Daoy (cell line): ENCODE results near the gene SLC7A11. TPM values are rescaled to one million over a fixed set of nuclear protein-coding genes. Genes with fewer than 3 reads are reported as not detected.
A peak's percentile ranks its signal among the peaks of the same experiment; 100 is the strongest.

ENCODE experiments used
- DNase-seq: peaks from one replicate; pipeline ENCODE4 v3.0.0-alpha.2; 2015; ENCODE audit warnings: low read depth
- total RNA-seq: library from RNA; depleted of rRNA; stranded (reverse); fragments of >200 nt; shearing (Covaris generic); gene quantifications from 2 replicates; pipeline ENCODE4 v1.2.3, GENCODE V29; 2014

SLC7A11 gene
- total RNA-seq, 1 experiment from 2014 or later: 3.0 TPM

- no peak for DNase-seq
Measured at GRCh38 chr4:138209094-138209493, 33.1 kb downstream of the SLC7A11 start.

- no peak for DNase-seq
Measured at GRCh38 chr4:138205531-138206233, 36.5 kb downstream of the SLC7A11 start.

- no peak for DNase-seq
Measured at GRCh38 chr4:138204507-138204906, 37.6 kb downstream of the SLC7A11 start.

GRCh38 chr4:138202686-138203085 is 39.5 kb downstream of the SLC7A11 start:
- no peak for DNase-seq

- DNase-seq: no peak
Measured at GRCh38 chr4:138200236-138200590, 41.9 kb downstream of the SLC7A11 start.

GRCh38 chr4:138199568-138200235 is 42.4 kb downstream of the SLC7A11 start:
- DNase-seq: peak; percentile 3

GRCh38 chr4:138196153-138196552 is 46.0 kb downstream of the SLC7A11 start:
- no peak for DNase-seq

GRCh38 chr4:138193963-138194362 is 48.2 kb downstream of the SLC7A11 start:
- no peak for DNase-seq

GRCh38 chr4:138192113-138192512 is 50.0 kb downstream of the SLC7A11 start:
- peak; percentile 40 for DNase-seq

- no peak for DNase-seq
Measured at GRCh38 chr4:138190452-138190858, 51.7 kb downstream of the SLC7A11 start.

GRCh38 chr4:138189206-138189605 is 52.9 kb downstream of the SLC7A11 start:
- DNase-seq: no peak

- DNase-seq: no peak
Measured at GRCh38 chr4:138188406-138189084, 53.6 kb downstream of the SLC7A11 start.

- DNase-seq: no peak
Measured at GRCh38 chr4:138185859-138186645, 56.1 kb downstream of the SLC7A11 start.

GRCh38 chr4:138184886-138185285 is 57.3 kb downstream of the SLC7A11 start:
- DNase-seq: no peak

GRCh38 chr4:138182838-138183426 is 59.2 kb downstream of the SLC7A11 start:
- peak; percentile 4 for DNase-seq

GRCh38 chr4:138181287-138181686 is 60.9 kb downstream of the SLC7A11 start:
- DNase-seq: no peak

GRCh38 chr4:138178566-138178965 is 63.6 kb downstream of the SLC7A11 start:
- no peak for DNase-seq

GRCh38 chr4:138177278-138177968 is 64.7 kb downstream of the SLC7A11 start:
- no peak for DNase-seq

GRCh38 chr4:138174981-138175794 is 67.0 kb downstream of the SLC7A11 start:
- DNase-seq: no peak

- DNase-seq: no peak
Measured at GRCh38 chr4:138164208-138164607, 77.9 kb downstream of the SLC7A11 start.
